ENCODE data around the gene IFT57. TPM values are rescaled to one million over a fixed set of nuclear protein-coding genes. Genes with fewer than 3 reads are reported as not detected.
A peak's percentile ranks its signal among the peaks of the same experiment; 100 is the strongest.
"Not testable (repeated sequence)": the region's sequence is repeated elsewhere in the genome, so short reads cannot be mapped to it uniquely, and the experiment has no call there.

Gene IFT57
- total RNA-seq, 1 donor from 2014 or later = 31.4 TPM

DNA sequence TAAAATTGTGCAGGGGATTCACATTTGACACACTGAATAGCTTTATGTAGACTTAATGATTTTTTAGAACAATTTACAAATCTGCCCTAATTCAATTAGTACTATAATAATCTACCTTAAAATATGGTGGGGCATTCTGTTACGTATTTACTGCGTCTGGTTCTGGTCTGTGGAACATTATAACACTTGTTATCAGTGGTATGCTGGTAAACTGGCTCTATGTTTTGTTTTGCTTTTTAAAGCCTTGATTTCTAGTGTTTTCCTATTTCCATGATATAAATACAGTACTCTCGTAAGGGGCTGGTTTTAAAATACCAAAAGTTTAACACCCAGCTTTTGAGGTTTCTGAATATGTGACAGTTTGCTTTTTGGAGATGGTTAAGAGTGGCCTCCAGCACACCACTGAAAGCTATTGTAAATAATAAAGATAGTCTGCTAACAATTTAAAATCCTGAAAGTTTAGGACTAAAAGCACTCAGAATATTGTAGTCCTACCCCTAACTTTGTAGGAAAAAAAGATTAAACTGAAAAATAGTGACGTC is 65.8 kb downstream of the IFT57 start:
- Mint-ChIP-seq H3K27me3 (ENCODE audit: unreplicated experiment) (no peaks in the 10 kb centered on the region), H3K4me1 (ENCODE audit: unreplicated experiment) (peaks cover 45% of the 10 kb centered on the region), H3K27ac (ENCODE audit: unreplicated experiment) (no peak overlapping the region), H3K36me3 (ENCODE audit: low read depth, unreplicated experiment) (no peaks in the 10 kb centered on the region), H3K9me3 (ENCODE audit: unreplicated experiment) (no peaks in the 10 kb centered on the region), H3K4me3 (ENCODE audit: unreplicated experiment) (no peak overlapping the region)
- TF ChIP-seq, protein P1, sequence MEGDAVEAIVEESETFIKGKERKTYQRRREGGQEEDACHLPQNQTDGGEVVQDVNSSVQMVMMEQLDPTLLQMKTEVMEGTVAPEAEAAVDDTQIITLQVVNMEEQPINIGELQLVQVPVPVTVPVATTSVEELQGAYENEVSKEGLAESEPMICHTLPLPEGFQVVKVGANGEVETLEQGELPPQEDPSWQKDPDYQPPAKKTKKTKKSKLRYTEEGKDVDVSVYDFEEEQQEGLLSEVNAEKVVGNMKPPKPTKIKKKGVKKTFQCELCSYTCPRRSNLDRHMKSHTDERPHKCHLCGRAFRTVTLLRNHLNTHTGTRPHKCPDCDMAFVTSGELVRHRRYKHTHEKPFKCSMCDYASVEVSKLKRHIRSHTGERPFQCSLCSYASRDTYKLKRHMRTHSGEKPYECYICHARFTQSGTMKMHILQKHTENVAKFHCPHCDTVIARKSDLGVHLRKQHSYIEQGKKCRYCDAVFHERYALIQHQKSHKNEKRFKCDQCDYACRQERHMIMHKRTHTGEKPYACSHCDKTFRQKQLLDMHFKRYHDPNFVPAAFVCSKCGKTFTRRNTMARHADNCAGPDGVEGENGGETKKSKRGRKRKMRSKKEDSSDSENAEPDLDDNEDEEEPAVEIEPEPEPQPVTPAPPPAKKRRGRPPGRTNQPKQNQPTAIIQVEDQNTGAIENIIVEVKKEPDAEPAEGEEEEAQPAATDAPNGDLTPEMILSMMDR (IDR thresholded peaks at IDR 0.05; ENCODE audit: unreplicated experiment) = no peak
- DNase-seq (ENCODE audit: low spot score) = no peak

GRCh38 chr3:108155642-108156041 is 66.6 kb downstream of the IFT57 start:
- not testable (repeated sequence) for DNase-seq (ENCODE audit: low spot score); H3K27me3 Mint-ChIP-seq (ENCODE audit: unreplicated experiment); H3K36me3 Mint-ChIP-seq (ENCODE audit: low read depth, unreplicated experiment); H3K9me3 Mint-ChIP-seq (ENCODE audit: unreplicated experiment); H3K27ac Mint-ChIP-seq (ENCODE audit: unreplicated experiment); H3K4me3 Mint-ChIP-seq (ENCODE audit: unreplicated experiment)
- H3K4me1 Mint-ChIP-seq (ENCODE audit: unreplicated experiment) = peaks cover 39% of the 10 kb centered on the region

DNA sequence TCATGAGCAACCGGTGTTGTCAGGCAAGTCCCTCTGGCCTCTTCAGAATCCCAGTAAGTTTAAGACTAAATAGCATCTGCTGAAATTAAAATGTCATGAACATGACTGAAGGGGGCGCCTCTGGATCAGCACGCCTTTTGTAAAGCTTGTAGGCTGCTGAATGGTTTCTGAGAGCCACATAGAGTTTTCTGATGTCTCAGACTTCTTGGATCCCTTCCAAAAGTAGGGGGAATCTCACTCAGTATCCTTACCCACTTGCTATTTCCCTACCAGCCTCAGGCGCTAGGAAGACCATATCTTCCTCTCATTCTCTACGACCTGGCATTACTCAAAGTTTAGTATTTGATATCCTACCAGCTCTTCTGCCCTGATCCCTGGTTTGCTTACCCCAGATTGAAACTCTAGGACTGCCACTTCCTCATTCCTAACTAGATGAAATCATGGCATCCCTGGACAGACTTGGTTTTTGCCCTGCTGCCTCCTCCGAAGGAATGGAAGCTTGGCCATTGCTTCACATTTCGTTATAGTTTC is 68.7 kb downstream of the IFT57 start:
- Mint-ChIP-seq H3K27ac (ENCODE audit: unreplicated experiment) (no peak overlapping the region), H3K27me3 (ENCODE audit: unreplicated experiment) (no peaks in the 10 kb centered on the region), H3K9me3 (ENCODE audit: unreplicated experiment) (no peaks in the 10 kb centered on the region), H3K36me3 (ENCODE audit: low read depth, unreplicated experiment) (no peaks in the 10 kb centered on the region), H3K4me1 (ENCODE audit: unreplicated experiment) (peaks cover 25% of the 10 kb centered on the region), H3K4me3 (ENCODE audit: unreplicated experiment) (no peak overlapping the region)
- peak; percentile 40 for DNase-seq (ENCODE audit: low spot score)
- TF ChIP-seq, protein P1 (IDR thresholded peaks at IDR 0.05; ENCODE audit: unreplicated experiment) = no peak

- DNase-seq (ENCODE audit: low spot score) = no peak
- no peak overlapping the region for H3K27ac Mint-ChIP-seq (ENCODE audit: unreplicated experiment)
- TF ChIP-seq, protein P1 (IDR thresholded peaks at IDR 0.05; ENCODE audit: unreplicated experiment) = no peak
- no peak overlapping the region for H3K4me3 Mint-ChIP-seq (ENCODE audit: unreplicated experiment)
- no peaks in the 10 kb centered on the region for H3K27me3 Mint-ChIP-seq (ENCODE audit: unreplicated experiment)
- no peaks in the 10 kb centered on the region for H3K36me3 Mint-ChIP-seq (ENCODE audit: low read depth, unreplicated experiment)
- H3K4me1 Mint-ChIP-seq (ENCODE audit: unreplicated experiment) = peaks cover 23% of the 10 kb centered on the region
- no peaks in the 10 kb centered on the region for H3K9me3 Mint-ChIP-seq (ENCODE audit: unreplicated experiment)
Observed at GRCh38 chr3:108152274-108152673, 70.0 kb downstream of the IFT57 start.

DNA sequence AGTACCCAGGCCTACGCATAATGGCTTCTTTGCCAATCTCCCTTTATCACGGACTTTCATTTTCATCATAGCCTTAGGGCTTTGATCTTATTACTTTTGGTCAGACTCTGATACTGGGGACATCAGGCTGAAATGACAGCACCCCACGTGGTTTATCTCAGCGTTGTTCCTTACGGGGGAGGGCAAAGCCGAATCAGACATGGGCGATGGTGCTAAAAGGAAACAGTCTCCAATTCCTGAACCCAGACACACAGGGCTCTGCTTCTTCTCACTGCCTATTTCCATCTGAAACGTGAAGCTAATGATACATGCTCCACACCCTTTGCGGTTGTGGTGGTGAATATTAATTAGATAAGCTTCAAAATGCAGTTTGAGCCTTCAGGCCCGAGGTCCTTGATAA is 72.0 kb downstream of the IFT57 start:
- peaks cover 19% of the 10 kb centered on the region for H3K4me1 Mint-ChIP-seq (ENCODE audit: unreplicated experiment)
- H3K27ac Mint-ChIP-seq (ENCODE audit: unreplicated experiment) = no peak overlapping the region
- no peaks in the 10 kb centered on the region for H3K9me3 Mint-ChIP-seq (ENCODE audit: unreplicated experiment)
- no peak for DNase-seq (ENCODE audit: low spot score)
- no peaks in the 10 kb centered on the region for H3K27me3 Mint-ChIP-seq (ENCODE audit: unreplicated experiment)
- no peak overlapping the region for H3K4me3 Mint-ChIP-seq (ENCODE audit: unreplicated experiment)
- TF ChIP-seq, protein P1 (IDR thresholded peaks at IDR 0.05; ENCODE audit: unreplicated experiment) = no peak
- no peaks in the 10 kb centered on the region for H3K36me3 Mint-ChIP-seq (ENCODE audit: low read depth, unreplicated experiment)

All from endothelial cell (in vitro differentiated cells).